HG02763 (cell line): ENCODE data around the gene GFY.

Experiments
- ATAC-seq: cut with Tn5 transposase; IDR thresholded peaks from one replicate; pipeline ENCODE4 v1.9.1; 2021; ENCODE audit warnings: mild to moderate bottlenecking, moderate library complexity; ENCODE audit not compliant: unreplicated experiment

The GFY gene

DNA sequence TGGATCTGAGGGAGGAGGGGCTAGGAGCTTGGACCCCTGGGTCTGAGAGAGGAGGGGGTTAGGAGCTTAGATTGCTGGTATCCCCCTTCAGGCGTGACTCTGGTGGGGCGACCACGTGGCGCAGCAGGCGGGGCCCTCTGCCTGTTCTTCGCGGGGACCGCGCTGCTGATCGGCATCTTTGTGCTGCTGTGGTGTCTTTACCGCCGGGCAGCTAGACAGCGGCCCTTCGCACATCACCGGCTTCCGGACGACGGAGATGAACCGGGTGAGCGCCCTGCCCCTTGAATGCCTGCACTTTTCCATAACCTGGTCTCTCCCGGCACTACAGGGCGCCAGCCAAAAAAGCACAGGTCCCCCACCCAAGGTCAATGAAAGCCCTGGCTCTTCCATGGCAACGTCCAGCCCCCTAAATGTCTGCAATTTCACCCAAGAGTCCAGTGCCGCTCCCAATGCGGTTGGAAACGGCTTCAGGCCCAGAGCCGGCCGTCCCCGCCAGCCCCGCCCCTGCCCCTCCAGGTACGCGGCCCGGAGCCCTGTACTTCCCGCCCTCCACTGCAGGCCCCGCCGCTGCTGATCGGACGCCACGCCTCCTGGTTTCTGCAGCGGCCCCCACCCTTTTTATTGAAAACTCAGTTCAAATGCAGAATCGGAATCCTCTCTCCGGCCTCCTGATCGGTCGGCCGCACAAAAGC, 2.8 kb downstream of the GFY start:
- ATAC-seq, result no peak

DNA sequence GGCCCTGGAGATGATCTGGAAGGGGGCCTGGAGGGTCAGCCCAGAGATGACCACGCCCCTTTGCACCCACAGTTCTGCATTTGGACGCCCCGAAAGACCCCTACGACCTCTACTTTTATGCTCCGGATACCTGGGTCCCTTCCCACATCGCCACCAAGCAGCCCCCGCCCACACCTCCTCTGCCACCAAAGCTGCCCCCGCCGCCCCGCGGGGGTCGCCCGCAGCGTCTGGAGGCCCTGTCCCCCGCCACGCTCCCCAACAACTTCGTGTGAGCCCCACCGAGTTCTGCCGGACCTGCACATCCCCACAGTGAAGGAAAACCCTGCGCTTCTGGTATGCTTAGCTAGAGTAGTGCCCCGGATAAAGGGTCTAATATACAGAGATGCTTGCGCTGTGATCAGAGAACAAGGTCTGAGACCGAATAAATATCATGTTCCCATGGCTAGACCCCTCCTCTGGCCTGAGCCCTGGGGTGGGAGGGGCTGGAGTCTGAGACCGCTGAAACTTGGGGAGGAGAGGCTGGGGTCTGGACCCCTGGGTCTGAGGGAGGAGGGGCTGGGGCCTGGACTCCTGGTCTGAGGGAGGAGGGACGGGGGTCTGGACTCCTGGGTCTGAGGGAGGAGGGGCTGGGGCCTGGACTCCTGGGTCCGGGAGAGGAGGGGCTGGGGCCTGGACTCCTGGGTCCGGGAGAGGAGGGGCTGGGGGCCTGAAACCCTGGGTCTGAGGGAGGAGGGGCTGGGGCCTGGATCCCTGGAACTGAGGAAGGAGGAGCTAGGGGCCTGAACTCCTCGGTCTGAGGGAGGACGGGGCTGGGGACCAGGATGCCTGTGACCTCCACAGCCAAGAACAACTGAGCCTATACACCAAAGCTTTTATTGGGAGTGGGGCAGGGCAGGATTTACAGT, 3.6 kb downstream of the GFY start:
- ATAC-seq, result no peak

DNA sequence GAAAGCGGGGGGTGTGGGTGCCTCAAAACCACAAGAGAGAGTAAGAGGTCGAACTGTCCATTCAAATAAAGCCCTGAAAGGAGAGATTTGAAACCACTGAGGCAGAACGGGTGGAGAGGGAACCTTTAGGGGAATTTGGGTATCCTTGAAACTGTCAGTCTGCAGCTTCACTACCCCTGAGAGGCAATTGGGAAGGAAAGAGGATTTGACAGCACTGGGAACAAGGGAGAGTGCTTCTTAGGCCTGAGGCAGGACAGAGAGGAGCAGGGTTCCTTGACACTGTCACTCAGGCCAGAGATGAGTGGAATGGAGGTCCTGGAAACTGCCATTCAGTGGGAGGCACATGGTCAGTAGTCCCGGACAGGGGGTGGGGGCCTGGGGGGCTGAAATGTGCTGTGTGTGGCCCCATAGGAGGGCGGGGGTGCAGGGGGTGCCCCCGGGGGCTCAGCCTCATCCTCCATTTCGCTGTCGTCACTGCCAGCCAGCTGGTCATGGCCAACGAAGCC, 5.0 kb downstream of the GFY start:
- no peak for ATAC-seq

DNA sequence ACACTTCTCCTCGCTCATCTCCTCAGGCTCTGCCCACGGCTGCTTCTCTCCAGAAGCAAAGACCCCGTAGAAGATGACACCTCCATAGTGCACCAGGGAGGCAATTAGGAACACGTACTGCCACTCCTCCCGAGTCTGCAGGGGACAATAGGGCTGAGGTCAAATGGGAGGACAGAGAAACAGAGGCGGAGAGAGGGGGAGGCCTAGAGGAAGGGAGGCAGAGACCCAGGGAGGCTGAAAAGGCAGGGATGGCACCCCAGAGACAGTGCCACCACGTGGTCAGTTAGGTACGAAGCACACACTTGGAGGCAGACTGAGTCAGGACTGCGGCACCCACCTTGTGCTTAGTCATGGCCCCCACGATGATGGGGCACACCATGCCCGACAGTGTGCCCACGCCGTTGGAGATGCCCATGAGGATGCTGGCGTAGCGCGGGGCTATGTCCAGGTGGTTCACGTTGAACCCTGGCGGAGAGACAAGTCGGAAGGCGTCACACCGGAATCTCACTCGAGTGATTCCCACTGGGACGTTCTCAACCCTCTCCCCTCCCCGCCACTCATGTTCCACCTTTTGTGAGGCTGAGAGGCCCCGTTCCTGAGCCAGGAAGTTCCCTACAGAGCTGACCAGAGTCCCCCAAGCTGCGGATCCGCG, 5.6 kb downstream of the GFY start:
- ATAC-seq, result no peak

DNA sequence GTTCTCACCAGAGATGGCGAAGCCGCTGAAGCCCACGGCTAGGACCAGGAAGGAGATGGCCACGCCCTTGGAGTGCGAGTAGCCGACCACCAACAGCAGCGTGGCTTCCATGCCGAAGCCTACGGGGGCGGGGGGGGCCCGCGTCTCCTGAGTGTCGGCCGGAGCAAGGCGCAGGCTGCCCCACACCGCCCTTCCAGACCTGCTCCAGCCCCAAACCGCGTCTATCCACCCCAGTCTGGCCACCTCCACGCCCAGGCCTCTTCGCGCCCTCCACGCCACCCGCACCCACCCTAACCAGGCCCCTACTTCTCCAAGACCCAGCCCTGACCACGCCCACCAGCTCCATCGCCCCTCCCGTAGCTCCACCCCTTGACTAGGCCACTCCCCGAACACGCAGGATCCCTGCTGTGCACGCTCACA, 6.2 kb downstream of the GFY start:
- no peak for ATAC-seq

DNA sequence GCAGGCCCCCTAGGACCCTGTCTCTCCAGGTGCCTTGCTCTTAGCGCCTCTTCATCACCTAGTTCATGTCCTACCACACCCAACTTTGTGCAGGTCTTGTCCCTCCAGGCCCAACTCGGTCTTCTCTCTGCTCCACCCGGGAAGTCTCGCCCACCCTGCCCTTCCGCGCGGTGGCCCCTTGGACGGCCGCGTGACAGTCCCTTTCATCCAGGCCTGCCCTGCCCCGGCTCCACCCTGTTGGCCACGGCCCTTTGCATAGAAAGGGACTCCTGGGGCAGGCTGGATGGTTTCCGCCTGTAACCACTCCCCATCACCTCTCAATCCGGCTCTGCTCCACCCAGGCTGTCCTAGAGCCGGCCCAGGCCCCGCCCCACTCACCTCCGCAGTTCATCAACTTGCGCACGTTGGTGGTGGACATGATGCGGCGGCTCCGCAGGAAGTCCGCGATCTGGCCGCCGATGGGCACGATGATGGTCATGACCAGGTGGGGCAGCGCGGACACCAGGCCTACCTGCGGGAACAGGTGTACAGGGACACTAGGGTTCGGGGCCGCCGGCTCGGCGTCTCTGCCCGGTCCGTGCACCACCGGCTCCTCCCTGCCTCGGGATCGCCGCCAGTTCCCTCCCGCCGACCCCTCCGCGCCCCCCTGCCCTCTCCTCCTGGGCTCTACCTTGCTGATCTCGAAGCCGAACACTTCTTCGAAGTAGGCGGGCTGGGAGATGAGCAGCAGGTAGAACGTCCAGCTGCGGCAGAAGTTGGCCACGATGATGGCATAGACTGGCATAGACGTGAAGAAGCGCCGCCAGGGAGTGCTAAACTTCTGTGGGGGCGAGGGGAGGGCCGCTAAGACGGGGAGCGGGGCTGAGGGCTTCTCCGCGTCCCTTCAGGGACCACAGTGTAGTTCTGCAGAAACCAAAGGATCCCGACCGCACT, 7.2 kb downstream of the GFY start:
- ATAC-seq, result no peak

DNA sequence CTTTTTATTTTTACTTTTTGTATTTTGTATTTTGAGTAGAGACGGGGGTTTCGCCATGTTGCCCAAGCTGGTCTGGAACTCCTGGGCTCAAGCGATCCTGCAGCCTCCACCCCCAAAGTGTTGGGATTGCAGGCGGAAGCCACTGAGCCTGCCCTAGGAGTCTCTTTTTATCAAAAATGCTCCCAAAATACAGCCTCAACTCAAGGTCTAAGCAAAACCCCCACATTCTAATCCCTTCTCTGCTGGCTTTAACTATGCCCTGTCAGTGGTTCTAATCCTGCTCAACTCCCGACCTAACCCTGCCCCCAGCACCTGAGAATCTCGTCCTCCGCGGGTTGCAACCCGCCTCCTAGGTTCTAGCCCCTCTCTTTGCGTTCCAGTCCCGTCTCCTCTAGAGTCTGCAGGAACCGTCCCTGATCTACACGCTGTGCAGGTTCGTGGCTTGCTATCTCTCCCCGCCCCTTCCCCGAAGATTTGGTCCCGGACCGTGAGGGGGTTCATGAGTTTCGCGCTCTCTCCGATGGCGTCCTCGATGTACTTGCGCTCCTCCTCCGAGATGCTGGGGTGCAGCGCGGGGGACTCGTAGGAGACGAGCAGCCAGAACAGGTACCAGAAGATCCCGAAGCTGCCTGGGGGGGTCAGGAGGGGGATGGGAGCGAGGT, 8.2 kb downstream of the GFY start:
- ATAC-seq, result no peak

DNA sequence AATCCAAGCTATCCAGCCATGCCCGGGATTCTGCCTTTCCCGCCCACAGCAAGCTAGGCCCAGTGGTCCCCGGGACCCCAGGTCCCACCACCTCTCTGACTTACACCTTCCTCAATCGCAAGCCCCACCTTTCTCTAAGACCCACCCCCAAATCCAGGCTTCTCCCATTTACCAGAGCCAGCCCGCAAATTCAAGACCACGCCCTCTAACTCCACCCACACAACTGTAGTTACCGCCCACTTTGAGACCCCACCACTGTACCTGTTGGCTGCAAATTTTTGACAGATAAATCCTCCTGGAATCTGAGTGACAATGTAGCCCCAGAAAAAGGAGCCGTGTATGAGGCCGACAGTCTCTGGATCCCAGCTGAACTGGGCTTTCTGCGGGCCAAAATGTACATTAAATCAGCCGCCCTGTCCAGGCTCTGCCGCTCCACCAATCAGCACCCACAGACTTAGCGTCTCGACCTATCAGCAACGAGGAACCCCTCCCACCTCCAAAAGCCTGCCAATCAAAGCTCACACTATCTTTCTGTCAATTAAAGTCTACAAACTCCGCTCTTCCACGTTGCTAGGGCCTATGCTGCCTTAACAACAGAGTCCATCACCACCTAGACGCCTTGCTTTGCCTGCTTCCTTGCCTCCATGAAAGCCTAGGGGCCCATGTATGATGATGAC, 9.9 kb downstream of the GFY start:
- ATAC-seq, result no peak

DNA sequence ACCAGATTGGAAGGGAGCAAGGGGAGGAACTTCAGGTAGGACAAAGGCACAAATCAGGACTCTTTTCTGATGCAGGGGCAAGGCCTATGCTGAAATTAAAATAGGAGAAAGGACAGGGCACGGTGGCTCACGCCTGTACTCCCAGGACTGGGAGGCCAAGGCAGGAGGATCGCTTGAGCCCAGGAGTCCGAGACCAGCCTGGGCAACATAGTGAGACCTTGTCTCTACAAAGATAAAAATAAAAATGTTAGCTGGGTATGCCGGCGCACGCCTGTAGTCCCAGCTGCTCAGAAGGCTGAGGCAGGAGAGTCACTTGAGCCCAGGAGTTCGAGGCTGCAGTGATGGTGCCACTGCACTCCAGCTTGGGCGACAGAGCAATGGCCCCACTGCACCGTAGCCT, 10.5 kb downstream of the GFY start:
- no peak for ATAC-seq

DNA sequence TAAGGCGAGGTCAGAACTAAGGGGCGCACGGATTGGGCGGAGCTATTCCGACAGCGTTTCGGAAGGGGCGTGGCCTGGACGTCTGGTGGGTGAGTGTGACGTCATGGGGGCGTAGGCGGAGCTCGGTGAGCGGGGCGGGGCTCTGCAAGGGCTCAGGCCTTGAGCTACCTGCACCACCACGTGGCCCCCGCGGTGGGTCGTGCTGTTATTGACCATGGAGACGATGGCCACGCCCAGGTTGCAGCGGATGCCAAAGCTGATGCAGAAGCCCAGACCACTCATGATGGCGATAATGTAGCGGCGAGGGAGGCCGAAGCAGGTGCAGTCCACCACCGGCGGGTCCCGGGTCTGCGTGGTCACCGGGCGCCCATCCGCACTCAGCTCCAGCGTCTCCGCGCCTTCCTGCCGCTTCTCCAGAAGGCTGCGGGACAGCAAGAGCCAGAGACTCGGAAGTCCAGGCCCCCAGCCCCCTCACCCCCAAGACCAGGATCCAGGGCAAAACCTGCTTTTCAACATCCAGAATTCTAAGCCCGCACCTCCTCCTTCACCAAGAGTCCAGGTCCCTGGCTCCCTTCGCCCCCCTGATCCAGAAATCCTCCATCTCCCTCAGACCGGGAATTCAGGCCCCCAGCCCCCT, 11.3 kb downstream of the GFY start:
- no peak for ATAC-seq

DNA sequence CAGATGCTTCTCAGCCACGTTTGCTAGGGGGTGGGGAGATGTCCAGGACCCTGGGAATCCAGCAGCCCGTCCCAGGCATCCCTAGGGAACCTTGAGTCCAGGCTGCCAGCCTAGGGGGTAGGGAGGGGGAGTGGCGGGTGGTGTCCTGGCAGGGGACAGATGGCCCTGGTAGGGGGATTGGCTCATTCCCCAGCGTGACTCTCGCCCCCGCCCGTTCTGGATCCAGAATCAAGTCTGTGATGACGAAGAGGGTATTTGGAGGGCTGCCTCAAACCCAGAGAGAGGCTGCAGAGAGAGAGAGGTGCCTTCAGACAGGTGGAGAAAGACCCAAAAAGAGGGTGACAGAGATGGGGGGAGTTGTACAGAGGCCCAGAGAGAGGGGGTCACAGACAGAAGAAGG, 12.0 kb downstream of the GFY start:
- no peak for ATAC-seq

DNA sequence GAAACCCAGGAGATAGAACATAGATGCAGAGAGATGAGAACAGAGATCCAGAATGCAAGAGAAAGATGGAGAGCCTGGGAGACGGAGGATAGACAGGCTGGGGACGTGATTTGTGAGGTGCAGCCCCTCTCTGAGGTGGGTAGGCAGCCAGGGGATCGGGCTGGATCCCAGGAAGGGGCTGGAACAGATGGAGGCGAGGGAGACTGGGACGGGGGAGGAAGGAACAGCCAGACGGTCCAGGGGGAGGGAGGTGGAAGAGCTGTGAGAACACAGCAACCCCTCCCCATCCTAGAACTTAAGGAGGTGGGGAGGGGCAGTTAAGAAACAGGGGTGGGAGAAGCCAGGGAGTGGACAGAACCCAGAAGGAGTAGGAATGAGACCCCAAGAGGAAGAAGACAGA, 13.1 kb downstream of the GFY start:
- no peak for ATAC-seq

DNA sequence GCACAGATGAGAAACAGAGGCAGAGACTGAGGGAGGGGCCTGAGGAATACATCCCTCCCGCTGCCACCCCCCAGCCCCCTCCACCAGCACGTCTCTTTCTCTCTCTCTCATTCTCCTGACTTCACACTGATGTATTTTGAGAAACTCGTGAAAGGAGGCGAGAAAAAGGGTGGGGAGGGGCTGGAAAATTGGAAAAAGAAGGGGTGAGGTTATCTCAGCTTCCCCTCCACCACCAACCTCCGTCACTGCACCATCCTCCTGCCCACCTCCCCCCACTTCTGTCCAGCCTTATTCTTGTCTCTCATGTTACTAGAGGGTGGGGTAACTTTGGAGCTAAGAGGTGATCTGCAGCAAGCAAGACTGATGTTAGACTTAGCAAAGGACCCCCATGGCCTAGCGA, 14.6 kb downstream of the GFY start:
- ATAC-seq, result no peak

DNA sequence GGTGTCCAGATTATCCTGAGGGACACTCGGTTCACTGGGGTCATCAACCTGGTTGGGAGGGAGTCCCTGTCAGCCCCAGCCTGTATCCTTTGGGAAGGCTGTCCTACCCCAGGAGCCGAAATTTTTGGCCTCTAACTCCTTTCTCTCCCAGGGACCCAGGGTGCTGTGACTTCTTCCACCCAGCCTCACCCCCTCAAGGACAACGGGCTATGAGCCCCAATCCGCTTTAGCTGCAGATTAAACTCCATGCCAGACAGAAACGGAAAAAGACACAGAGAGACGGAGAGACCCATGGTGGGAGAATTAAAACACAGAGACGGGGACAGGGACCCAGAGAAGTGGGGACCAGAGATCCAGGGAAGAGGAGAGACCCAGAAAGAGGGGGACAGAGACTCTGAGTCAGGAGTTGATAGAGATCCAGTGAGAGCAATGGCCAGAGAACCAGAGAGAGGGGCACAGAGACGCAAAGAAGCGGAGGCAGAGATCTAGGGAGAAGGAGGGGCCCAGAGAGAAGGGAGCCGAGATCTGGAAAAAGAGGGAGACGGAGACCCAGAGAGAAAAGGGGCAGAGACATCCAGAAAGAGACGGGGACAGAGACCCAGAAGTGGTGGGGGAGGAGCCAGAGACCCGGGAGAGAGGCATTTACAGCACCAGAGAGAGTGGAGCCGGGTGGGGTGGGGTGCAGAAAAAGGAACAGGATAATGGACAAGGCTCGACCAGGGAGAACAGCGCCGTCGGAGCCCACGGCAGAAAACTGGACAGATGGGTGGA, 15.4 kb downstream of the GFY start:
- no peak for ATAC-seq

DNA sequence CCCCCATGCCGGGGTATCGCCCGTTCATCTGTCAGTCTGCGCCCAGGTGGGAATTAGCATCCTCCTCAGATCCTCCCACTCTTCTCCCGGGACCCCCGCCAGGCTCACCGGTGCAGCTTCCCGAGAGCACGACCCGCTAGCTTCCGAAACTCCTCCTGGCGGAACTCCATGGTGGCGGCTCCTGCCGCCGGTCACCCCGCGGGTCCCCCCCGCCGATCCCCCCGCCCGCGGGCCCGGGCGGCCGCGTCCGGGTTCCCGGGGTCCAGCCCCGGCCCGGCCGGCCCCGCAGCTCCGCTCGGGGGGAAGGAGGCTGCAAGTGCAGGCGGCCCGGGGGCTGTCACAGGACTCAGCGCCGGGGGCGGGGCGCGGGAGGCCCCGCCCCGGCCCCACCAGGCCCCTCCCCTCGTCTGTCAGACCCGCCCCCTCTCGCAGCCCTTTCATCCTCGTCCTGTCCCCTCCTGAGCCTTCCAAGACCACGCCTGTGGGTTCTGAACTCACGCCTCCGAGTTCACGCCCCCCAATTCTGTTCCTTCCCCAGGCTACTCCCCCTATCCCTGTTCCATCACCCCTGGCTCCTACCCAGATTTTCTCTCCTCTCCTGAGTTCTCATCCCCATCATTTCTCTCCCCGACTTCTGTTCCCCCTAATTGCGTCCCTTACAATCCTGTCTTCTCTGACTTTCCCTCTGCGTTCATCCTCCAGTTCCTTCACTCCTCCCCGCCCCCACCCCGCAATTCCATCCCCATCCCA, 16.2 kb downstream of the GFY start, which contains the start of gene SLC17A7:
Gene SLC17A7, minus strand, starts transcription at position 318 of the 750 bp plus-strand sequence. Its CDS starts 148 bp downstream, at position 170.
- no peak for ATAC-seq

DNA sequence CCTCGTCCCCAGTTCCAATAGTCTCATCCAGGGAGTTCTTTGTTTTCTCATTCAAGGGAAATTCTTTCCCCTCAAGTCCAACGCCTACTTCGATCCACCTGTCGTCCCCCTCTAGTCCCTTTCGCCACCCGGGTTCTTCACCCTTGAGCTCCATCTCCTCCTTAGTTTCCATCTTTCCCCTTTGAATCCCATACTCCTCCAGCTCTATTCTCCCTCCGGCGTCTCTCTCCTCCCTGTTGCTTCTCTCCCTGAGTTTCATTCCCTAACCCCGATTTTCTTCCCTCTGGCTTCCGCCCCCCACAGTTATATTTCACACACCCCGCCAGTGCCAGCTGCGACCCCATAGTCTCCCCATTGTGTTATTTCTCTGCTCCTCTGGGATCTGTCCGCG, 16.8 kb downstream of the GFY start:
- ATAC-seq, result no peak

DNA sequence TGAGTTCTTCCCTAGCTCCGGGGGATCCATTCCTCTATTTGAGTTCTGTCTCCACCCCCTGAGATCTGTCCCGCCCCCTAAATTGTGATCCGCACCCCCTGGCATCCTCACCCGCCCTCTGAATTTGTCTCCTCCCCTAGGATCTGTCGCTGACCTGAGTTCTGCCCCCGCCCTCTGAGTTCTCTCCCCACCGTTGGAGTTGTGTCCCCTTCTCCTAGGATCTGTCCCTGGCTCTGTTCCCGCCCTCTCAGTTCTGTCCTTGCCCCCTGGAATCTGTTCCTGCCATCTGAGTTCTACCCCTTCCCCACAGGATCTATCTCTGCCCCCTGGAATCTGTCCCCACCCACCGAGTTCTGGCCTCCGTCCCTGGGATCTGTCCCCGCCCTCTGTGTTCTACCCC, 17.2 kb downstream of the GFY start:
- ATAC-seq, result no peak
